Myocyte (in vitro differentiated cells): ENCODE results near the gene MCAT. TPM values are rescaled to one million over a fixed set of nuclear protein-coding genes. Genes with fewer than 3 reads are reported as not detected.
A peak's percentile ranks its signal among the peaks of the same experiment; 100 is the strongest.

ENCODE experiments used
- DNase-seq: peaks from one replicate; pipeline ENCODE4 v3.0.0-alpha.2; 2012; ENCODE audit warnings: low read depth
- total RNA-seq: library from RNA; depleted of rRNA; stranded (reverse); fragments of >200 nt; gene quantifications from 2 replicates; pipeline ENCODE4 v1.2.3, GENCODE V29; 2014

The MCAT gene
- total RNA-seq, 1 donor from 2014 or later = 28.0 TPM

DNA sequence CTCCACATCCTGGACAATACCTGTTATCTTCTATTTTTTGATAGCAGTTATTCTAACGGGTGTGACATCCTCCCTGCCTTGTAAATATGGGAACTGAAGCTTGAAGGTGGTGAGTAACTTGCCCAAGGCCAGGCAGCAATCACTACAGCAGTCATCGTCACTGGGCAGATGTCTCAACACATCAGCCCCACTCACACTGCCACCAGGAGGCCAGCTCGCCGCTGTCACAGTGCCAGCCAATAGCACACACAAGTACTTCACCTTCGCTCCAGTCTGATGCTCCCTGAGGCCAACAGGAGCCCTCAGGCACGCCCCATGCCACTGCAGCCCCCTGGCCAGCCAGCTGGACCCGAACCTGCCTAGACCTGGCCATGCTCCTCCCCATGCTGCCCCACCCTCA lies 49.1 kb downstream of the MCAT start:
- peak; percentile 15 for DNase-seq

DNA sequence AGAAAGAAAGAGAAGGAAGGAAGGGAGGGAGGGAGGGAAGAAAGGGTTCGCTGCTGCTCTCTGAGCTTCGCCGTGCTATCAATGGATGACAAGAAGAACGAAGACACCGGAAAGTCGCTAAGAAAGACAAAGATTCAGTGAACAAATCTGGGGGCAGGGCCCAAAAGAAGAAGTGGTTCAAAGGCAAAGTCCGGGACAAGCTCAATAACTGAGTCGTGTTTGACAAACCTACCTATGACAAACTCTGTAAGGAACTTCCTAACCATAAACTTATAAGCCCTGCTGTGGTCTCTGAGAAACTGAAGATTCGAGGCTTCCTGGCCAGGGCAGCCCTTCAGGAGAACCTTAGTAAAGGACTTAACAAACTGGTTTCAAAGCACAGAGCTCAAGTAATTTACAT lies 51.1 kb downstream of the MCAT start:
- no peak for DNase-seq

DNA sequence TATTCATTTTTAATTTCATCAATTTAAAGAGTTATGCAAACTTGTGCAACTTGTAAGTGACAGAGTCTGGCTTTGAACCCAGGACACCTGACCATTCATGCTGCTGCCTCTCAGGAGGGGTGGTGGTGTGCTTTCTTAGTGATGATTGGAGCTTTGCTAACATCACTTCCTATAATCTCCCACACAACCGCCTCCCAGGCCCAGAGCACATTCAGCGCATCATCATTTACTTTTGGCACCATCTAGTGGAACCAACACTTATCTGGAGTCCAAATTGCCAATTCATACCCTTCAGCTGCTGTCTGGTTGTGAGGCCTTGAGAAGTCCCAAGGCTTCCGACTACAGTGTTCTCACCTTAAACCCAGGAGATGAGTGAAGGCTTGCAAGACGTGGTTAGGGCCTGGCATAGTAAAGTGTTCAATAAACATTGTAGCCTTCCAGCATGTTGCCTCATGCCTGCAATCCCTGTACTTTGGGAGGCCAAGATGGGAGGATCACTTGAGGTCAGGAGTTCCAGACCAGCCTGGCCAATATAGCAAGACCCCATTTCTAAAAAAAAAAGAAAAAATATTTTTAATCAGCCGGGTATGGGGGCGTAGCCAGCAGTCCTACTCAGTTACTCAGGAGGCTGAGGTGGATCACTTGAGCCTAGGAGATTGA lies 52.9 kb downstream of the MCAT start:
- DNase-seq = peak; percentile 90

DNA sequence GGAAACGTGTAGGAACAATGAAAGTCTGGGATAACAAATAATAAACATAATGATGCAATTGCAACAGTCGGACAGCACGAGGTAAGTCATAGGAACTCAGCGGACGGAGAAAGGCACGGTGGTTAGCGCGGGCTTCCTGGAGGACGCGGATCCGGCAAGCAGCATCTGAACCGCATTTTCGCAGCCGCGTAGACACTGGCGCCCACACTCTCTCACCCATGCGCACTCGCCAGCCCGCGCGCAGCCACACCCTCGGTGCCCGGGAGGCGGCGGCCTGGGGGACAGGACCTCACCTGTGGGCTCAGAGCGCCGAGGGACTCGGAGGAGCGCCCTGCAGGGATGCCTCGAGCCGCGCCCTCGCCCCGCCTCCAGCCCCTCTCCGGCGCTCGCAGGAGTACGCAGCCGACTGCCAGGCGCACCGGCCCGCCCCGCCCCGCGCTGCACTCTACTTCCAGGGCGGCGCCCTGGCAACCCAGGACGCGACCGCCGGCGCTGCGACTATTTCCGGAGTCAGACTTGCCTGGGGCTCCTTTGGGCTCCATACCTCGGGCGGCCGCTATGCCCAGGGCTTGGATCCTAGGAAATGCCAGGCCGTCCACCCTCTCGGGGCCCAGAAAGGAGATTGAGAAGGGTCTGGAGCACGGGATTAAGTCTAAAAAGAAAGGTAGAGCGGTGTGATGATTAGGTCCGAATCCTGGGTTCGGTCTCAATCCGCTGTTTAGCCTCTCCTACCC lies 54.0 kb downstream of the MCAT start, which contains the start of gene TTLL1:
Gene TTLL1 (minus strand): TSS at position 408 of the 734 bp plus-strand sequence. CDS start 13,805 bp downstream, outside the sequence.
- DNase-seq = peak; percentile 87

DNA sequence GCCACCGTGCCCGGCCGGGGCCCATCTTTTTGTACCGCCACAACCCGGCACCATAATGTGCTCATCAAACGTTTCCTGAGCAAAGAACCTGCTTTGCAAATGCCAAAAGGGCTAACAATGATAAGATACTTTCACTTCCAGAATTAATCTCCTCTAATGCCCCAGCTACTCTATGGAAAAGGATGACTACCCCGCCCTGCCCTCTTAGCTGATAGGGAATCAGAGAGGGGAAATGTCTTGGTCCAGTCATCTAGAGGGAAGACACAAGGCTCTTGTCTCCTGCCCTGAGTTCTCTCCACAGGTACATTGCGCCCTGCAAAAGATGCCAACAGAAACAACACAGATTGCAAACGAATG lies 54.6 kb downstream of the MCAT start:
- no peak for DNase-seq

DNA sequence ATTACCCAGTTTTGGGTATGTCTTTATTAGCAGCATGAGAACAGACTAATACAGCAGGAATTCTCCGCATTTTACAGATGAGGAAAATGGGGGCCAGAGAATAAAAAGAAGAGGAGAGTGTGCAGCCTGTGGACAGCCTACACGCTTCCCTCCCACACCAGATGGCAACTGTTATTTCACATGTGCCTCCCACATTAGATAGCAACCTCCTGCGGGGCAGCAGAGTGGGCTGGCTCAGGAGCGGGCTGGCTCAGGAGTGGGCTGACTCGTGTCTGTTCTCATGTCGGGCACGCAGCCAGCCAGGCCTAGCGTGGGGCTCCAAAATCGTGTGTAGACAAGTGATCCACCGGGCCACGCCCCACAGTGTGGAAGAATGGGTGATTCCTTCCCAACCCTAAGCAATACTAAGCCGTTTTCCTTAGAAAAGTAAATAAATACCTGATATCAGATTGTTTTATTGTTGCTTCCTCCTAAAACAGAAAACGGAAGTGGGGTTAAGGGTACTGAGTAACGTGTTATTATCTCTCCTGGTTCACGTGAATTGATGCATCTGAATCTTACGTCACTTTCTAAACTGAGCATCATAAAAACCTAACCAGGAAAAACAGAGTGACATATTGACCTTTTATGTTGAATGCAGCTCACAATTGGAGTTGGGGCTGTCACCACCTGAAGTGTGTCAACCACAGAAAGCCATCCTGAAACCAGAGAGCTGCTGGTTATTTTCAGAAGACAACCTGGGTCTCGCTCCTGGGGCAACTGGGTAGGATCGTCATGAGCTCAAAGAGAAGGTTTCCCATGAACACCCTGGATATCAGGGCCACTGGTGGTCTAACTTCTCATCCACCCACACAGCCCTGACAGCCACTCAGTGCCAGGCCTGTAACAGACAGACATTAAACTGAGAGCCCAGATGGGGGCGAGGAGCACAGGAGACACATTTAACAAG lies 57.3 kb downstream of the MCAT start:
- no peak for DNase-seq

Other genes starting within 250 kb of the MCAT start
- 45.5 and 49.3 TPM in 2 replicates for gene PACSIN2, start 128.2 kb downstream of the MCAT start, total RNA-seq
- 10.6 and 10.8 TPM in 2 replicates for gene TTLL1, start 54.0 kb downstream of the MCAT start, total RNA-seq
- gene BIK, start 32.6 kb downstream of the MCAT start, total RNA-seq = not detected in 2 replicates
- 293 and 367 TPM in 2 replicates for gene TSPO, start 8.2 kb upstream of the MCAT start, total RNA-seq
- gene TTLL12, start 43.7 kb upstream of the MCAT start, total RNA-seq = 33.6 and 33.8 TPM in 2 replicates
- gene SCUBE1, start 200.0 kb upstream of the MCAT start, total RNA-seq = not detected in 2 replicates